GM19328 (cell line): Measurements from ENCODE around the gene L3MBTL4.
A peak's percentile ranks its signal among the peaks of the same experiment; 100 is the strongest.
"Not testable (repeated sequence)": the region's sequence is repeated elsewhere in the genome, so short reads cannot be mapped to it uniquely, and the experiment has no call there.

Source experiments
- ATAC-seq: cut with Tn5 transposase; IDR thresholded peaks from one replicate; pipeline ENCODE4 v1.9.1; 2021; ENCODE audit warnings: mild to moderate bottlenecking, moderate library complexity; ENCODE audit not compliant: unreplicated experiment

Gene L3MBTL4

DNA sequence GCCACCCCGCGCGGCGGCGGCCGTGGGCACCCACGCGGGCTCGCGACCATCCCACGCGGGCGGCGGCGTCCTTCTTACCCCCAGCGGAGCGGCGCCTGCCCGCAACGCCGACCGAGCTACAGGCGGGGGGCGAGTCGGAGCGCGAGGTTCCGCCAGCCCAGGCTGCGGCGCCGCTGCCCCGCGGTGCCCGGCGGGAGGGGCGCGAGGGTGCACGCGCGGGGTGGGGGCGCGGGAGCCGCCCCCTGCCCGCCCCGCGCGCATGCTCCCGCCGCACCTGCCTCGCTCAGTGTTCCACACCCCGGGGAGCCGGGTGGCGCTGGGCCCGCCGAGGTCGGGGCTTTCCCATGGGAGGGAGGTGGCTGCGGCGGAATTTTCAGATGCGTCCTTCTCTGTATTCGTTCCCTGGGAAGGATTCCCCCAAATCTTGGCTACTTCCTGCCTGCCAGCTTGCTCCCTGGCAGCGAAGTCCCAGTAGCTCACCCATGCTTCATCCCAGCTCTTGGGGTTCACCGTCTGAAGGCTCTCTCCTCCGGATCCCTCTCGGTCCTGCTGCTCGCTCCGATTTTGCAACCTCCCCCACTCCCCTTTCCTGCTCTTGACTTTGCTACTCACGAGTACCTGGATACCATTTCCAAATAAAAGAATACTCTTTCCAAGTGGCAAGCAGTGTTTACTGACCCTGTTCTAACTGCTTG is at the start of gene L3MBTL4:
L3MBTL4 (minus strand) TSS at position 189 of the 695 bp plus-strand sequence. CDS start 103,286 bp downstream, outside the sequence.
- ATAC-seq = peak; percentile 52

DNA sequence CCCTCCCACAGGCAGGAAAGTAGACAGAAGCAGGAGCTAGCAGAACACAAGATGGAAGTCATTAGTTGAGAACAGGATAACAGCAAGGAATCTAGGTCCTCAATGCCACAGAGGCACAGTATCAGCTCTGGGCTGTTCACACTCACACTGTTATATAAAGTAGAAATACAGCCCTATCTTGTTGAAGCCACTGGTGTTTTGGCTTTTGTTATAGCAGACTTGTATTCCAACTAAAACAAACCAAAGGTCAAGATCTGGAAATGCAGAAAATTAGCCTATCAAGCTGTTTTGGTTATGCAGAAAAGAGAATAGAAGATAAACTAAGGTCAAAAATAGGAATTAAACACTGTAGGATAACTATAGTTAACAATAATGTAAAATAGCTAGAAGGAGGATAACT is 37.5 kb upstream of the L3MBTL4 start:
- no peak for ATAC-seq

DNA sequence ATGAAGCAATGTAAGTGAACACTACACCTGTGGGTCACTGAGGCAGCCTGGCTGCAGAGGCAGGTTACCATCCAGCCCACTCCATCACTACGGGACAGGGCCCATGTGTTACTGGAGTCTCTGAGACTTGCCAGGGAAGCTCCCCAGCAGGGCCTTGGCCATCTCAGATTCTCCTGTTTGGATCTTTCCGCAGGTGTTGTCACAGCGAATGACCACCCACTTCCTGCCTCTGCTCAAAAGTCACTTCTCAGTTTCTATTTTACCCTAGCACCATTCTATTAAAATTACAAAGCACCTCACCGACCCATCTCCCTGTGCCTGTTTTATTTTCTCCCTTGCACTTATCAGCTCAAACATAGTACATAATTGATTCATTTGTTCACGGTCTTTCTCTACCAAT is 34.5 kb upstream of the L3MBTL4 start:
- ATAC-seq = peak; percentile 58

DNA sequence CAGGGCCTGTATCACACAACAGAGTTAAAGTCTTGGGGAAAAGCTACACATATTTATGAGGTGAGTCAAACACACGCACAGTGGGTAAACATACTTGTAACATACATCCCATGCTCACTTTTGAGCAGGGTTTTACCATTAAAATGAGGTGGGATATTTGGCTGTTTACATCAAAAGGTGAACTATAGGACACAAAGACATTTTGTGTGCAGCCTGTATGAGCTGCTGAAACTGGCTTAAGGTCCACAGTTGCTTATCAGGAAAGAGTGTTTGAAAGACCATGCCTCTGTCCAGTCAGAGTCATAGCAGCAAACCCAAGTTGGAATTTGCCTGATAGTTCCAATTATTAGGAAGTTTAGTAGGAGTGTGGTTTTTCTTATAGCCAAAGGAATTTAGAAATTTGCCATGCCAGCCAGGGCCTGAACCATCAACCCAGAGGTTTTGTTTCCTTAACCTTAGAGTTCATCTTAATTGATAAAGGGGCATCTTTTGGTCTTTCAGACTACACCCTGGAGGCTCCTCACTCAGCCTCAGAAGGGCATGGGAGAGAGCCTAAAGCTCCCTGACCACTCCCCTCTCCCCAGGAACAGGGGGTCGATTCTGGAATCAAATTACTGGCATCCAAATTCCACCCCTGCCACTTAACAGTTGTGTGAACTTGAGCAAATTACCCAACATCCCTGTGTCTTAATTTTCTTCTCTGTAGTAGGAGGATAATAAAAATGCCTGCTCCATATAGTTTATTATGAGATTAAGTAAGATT is 29.9 kb upstream of the L3MBTL4 start:
- no peak for ATAC-seq

DNA sequence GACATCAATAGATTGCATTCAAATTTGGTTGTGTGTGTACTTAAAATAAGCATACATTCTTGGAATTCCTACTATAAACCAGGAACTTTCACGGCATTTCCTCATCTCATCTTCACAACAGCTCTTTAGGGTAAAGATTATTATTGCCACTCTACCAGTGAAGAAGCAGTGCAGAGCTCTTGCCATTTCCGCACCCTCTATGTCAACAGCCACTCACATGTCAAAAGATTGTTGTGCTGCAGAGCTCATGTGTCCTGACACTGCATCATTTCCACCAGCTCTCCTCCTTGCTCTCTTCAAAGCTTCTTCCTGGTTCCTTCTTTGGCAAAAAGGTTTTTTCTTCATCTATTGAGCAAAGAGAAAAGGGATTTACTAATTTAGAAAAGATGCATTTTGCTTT is 26.5 kb upstream of the L3MBTL4 start:
- ATAC-seq = no peak

DNA sequence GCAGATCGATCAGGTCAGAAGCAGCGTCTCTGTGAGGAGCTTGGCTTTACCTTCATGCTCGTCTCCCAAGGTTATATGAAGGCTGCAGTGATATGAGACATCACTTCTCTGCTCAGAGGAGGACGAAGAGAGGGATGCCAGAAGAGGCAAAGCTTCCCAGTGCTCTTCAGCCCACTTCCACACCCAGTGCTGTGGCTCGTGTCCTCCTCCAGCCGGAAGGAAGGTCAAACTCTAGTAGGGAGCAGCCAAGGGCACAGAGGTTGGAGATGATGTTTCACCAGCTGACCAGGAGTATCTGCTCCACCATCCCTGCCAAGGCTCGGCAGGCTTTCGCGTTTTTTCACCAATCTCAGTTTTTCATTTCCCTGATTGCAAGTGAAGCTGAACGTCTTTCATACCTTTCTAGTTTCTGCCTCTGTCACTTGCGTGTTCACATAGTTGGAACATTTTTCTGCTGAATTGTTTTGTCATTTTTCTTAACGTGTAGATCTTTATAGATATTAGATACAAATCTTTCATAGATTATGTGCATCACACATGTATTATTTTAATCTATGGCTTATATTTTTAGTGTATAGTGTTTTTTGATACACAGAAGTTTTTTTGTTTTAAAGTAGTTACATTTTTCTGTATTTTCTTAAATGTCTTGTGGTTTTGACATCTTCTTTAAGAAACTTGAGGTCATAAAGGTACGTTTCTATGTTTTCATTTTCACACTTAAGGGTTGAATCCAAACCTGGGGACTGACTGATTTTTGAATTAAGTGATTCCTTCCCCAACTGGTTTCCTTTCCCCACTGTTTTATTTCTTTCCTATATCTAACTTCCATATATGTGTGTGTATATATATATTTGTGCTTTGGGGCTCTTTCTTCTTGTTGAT is 23.5 kb upstream of the L3MBTL4 start:
- no peak for ATAC-seq

DNA sequence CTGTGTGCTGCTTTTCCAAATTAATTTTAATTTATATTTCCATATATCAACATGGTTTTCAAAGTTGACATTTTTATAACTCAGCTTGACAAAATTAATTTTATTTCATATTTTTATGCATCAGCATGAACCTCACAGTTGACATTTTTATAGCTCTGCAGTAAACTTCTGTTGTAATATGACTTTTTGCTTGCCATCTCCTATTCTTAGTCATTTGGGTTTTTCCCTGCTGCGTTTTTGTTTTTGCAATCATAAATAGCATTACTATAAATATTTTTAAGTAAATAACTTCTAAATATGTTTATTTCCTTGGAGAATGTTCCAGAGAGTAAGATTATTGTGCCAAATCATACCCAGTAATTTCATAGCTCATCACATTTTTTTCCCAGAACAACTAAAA is 21.0 kb upstream of the L3MBTL4 start:
- ATAC-seq = no peak

DNA sequence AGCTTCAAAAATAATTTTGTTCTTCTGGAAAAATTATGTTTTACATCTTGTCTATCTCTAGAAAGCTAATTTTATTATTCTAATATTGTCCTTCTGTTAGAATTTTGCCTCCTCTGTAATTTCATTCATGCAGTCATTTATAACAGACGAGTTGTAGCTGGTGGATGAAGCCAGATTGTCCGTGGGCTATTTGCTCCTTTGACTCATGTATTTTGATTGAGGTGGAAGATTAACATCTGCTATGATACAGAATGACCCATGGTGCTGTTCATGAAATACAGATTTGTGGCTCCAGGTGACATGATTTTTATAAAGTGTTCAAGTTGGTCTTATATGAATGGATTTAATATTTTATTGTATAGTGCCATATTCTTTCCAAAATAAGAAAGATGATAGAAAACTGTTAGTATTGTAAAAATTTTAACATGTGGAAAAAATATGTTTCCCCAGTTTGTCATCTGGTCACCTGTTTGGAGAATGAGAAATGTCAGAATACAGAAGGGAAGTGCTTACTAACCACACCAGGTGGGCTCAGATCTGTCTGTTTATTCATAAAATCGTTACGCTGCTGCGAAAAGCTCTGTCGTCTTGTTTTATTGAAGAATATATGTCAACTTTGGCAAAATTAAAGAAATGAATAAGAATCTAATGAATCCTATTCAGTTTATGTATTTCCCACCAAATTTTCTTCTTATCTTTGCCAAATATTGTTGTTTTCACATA is 20.4 kb upstream of the L3MBTL4 start:
- no peak for ATAC-seq

DNA sequence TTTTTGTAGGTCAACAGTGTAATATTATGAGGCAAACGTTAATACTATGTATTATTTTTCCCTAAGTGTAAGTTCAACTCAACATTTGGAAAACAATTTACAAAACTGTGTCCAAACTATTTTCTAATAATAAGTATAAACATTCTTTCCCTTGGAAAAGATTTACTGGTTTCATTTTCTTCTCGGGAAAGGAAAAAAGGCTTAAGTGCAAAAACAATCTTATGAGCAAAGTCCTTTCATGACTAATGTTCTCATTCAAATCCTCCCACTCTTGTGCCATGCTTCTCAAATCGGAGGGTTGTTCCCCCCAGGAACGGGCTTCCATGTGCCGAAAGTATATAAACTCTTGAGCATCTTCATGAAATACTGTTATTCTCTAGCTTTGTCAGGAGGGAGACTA is 19.8 kb upstream of the L3MBTL4 start:
- ATAC-seq = no peak

DNA sequence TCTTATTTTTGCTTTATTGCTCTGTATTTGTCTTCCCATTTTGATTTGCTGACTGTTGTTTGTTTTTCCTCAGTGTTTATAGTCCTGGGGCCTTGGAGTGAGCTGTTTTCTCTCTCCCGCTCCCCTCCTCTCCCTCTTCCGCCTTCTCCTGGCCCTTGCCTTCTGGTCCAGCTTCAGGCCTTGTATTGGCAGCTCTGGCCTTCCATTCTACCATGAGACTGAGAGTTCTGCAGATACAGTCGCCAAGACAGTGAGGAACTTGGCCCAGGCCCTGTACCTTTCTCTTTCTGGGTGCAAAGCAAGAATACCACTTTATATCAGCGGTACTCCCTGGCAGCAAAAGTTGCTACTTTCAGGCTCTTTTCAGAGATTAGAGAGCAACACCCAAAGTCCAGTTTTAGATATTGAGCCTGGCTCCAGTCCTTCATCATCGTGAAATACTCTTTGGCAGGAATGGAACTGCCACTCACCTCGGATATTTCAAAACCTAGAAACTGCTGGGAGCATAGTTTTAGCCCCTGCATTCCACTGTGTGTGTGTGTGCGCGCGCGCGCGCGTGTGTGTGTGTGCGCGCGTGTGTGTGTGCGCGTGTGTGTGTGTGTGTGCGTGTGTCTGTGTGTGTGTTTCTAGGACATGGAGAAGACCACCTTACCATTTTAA is 17.1 kb upstream of the L3MBTL4 start:
- no peak for ATAC-seq

DNA sequence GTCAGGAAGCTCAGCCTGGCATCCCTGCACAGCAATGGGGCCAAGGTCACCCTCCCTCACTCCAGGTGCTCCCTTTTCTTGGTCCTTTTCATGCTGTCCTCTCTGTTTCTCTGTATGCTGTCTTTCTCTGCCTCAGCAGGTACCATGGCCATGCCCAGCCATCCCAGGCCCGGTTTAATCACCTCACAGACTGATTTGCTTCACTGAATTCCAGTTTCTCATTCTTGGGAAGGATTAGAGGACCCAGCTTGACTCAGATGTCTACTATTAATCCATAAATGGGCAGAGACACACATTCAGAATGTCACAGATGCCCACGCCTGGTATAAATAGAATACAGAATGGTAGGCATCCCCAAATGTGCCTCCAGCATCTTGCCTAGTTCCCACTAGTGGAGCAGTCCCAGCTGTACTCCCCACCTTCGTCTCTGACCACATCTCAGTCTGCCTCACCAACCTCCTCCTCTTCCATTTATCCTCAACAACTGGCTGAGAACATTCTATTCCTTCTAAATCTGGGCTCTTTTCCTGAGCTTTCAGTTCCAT is 14.2 kb upstream of the L3MBTL4 start:
- no peak for ATAC-seq

DNA sequence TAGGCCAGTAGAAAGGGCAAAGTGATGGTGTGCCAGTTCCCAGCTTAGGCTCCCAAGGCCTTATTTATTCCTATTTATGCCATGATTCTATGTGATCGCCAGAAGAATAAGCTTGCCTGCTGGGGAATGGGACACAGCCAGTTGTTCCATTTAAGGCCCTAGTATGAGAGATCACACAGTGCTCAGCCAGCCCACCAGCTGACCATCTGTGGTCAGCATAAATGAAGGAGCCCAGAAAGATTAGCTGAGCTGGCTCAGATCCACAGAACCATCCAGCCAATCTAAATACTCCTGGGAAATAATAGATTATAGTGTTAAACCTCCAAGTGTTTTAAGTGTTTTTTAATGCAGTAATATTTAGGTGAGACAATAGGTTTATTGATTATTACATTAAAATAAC is 12.6 kb upstream of the L3MBTL4 start:
- no peak for ATAC-seq

DNA sequence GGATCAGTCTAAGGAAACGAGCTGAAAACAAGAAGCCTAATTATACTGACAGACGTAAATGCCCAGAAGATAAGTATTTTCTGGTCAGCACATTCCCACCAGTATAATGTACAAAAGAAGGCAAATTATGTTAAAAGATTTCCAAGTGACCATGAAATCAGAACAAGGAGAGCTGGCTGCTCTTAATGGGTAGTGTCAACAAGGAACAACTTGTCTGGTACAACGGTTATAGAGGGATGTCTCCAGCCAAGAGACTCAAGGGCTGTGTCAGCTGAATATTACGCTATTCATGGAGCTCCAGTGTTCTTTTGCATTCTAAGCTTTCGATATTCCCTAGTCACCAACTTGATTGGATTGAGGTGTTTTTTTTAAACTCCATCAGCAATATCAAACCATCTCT is 8.6 kb upstream of the L3MBTL4 start:
- ATAC-seq = no peak

DNA sequence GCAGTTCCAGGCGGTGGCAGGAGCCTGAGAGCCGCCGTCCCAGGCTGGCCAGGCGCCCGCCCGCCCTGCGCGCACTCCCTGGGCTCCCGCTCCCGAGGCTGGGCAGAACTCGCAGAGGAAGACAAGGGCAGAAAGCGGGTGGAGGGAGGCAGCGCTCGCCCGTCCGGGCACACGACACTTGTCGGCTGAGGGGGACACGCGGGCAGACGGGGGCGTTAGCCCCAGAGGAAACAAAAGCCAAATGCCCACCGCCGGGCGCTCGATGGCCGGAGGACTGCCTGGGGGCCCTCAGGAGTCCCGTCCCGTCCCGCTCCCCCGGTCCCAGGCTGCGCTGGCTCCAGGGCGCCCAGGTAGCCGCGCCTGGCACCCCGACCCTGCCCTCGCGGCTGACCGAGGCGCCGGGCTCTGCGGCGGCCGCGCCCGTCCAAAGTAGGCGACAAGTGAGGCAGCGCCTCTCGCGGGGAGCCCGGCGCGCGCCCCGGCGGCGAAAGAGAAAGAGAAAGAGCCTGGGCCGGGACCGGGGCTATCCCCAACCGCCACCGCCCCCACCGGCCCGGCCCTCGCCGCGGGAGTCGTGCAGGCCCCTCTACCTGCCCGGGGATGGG is 491 bp downstream of the L3MBTL4 start:
- peak; percentile 84 for ATAC-seq

DNA sequence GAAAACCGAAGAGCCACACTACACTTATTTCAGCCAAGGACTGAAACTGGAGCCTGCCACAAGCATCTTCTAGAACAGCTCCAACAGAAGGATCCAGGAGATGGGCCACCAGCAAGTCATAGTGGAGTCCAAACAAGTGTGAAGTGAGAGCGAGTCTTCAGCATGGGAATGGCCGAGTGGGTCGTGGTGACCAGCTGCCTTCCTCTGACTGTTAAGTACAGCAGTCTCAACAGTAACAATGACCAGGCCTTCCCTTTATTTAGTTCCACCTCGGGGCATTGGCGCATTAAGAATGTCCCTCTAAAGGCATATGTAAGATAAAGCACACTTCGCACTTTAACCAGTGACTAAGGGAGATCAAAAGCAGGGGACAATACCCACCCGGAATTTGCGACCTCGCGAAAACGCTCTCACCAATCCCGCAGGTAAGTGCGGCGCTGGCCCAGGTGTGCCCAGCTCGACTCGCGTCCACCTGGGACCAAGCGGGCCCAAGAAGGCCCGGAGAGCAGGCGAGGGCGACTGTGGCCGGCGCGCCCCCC is 1.1 kb downstream of the L3MBTL4 start:
- ATAC-seq = no peak

DNA sequence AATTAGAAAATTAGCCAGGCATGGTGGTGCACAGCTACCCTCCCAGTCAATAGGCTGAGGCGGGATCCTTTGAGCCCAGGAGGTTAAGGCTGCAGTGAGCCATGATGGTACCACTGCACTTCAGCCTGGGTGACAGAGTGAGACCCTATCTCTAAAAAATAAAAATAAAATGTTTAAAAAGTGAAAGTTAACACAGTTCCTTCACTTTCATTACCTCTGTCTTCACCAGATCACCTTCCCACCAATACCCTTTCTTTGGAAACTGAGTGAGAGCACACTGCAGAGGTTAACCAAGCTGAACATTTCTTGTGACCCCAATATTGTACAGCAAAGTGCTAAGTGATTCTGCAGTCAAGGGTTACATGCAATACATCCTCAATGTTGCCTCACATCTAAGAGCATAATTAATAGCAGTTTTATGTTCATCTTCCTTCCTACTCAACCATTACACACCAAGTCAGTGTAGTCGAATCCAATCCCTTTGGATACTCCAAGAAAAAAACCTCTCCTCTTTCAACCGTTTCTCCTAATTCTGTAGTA is 1.7 kb downstream of the L3MBTL4 start:
- ATAC-seq = no peak

DNA sequence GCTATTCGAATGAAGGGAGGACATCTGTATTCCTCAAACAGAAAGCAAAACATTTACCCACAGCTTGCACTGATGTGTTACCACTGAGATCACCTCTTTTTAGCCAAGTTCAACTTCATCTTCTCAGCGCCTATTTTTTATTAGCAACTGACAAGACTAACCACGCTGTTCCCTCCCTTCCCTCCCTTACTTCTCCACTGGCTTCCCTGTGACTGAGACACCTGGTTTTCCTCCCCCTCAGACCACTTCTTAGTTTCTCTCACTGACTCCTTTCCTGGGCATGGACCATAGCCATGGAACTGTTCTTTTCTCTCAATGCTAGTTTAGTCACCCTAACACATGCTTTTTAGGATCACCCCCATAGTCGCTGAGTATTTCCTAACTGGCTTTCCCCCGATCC is 3.3 kb downstream of the L3MBTL4 start:
- no peak for ATAC-seq

DNA sequence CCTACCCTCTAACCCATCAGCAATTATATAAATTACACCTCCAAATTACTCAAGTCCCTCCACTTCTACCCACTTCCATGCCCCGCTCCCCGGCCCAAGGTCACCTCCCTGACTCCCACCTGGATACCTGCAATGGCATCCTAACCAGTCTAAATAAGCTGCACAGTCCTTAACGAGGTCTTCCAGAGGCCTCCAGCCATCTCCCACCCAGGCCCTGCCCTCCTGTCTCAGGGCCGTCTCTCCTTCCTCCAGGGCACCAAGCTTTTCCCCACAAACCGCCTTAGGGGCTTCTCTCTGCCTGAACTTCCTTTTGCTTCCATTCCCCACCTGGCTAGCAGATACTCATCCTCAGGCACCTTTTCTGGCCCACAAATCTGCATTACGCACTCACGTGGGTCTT is 4.8 kb downstream of the L3MBTL4 start:
- ATAC-seq = no peak

DNA sequence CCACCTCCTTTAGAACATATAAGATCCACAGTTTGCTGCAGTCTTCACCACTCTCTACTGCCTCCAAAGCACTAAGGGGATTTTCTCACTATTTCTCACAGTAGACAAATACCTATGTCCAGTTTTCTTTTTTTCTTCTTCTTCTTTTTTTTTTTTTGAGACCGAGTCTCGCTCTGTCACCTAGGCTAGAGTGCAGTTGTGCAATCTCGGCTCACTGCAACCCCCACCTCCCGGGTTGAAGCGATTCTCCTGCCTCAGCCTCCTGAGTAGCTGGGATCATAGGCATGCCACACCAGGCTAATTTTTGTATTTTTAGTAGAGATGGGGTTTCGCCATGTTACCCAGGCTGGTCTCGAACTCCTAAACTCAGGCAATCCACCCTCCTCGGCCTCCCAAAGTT is 6.2 kb downstream of the L3MBTL4 start:
- ATAC-seq = not testable (repeated sequence)
